Measurements from ENCODE around the gene MRPL53. TPM values are rescaled to one million over a fixed set of nuclear protein-coding genes. Genes with fewer than 3 reads are reported as not detected.

Gene MRPL53
- total and polyA plus RNA-seq, 2 of the 8 experiments (the other 6 are each of a cell fraction or from before 2014, with no cell fraction given) = 36.6 to 46.3 TPM

- CTCF ChIA-PET (ENCODE audit: partially characterized antibody) = interaction anchor here (0.8 to 8.0 kb wide), 25 partner anchors 9 to 109 kb away, joined by 3 to 73 read pairs (median 6); partner anchors contain the start of genes AUP1, HTRA2, INO80B and LBX2
These were observed 9.7 kb upstream of the MRPL53 start for GRCh38 chr2:74481961-74482800.

More at GRCh38 chr2:74481961-74482800, 9.7 kb upstream of the MRPL53 start:
- FAIRE-seq (no peak), DNase-seq (ENCODE audit: low read depth in 1 of 2, low spot score in 2 of 2) (peak in 1 of 2 experiments; percentile 84)
- H3K18ac ChIP-seq (ENCODE audit: extremely low read depth, low read length) = peak overlapping the region; percentile 91
- peak overlapping the region; percentile 85 for H3K4ac ChIP-seq (replicated peaks; ENCODE audit: insufficient read length, low read depth, low read length)
- no peak overlapping the region for H2BK12ac ChIP-seq (ENCODE audit: low read depth, low read length)
- H3K9me3 ChIP-seq (ENCODE audit: insufficient read depth in 2 of 2, low read depth in 1 of 2, low read length in 1 of 2) = no peaks in the 10 kb centered on the region
- peaks cover 0 to 9% of the 10 kb centered on the region in 2 experiments; a peak in 1 of 4 replicates for H3K79me2 ChIP-seq (ENCODE audit: control insufficient read depth in 1 of 2, insufficient read depth in 2 of 2, low read length in 2 of 2)
- peak overlapping the region; percentile 85 for H4K5ac ChIP-seq (ENCODE audit: insufficient read length, low read depth, low read length)
- H3K14ac ChIP-seq (ENCODE audit: insufficient read length) = no peak overlapping the region
- no peak overlapping the region for H2BK20ac ChIP-seq (ENCODE audit: low read length)
- H4K20me1 ChIP-seq (replicated peaks in 1 of 2; ENCODE audit: control insufficient read depth in 1 of 2, insufficient read depth in 2 of 2, low read length in 2 of 2) = peaks cover 4 to 9% of the 10 kb centered on the region in 2 experiments
- peak overlapping the region; percentile 69 to 99 (median 93) for H3K4me3 ChIP-seq (ENCODE audit: extremely low read depth in 1 of 4, insufficient read depth in 2 of 4, low read depth in 3 of 4, low read length in 4 of 4)
- POLR2A ChIA-PET (ENCODE audit: partially characterized antibody) = interaction anchor here (0.8 to 7.3 kb wide), 23 partner anchors 9 to 106 kb away, joined by 3 to 85 read pairs (median 6); partner anchors contain the start of genes AUP1, C2orf81, DQX1 and HTRA2
- peaks cover 0 to 6% (median 2%) of the 10 kb centered on the region in 4 experiments; a peak in 5 of 8 replicates for H3K36me3 ChIP-seq (ENCODE audit: control insufficient read depth in 2 of 4, insufficient read depth in 4 of 4, low read length in 3 of 4)
- peak overlapping the region; percentile 92 for H3K27ac ChIP-seq (ENCODE audit: low read depth, low read length)
- peak overlapping the region; percentile 41 to 87 (median 63) for H3K9ac ChIP-seq (replicated peaks in 1 of 4; ENCODE audit: extremely low read depth in 1 of 4, low read depth in 3 of 4, low read length in 3 of 4)
- TF ChIP-seq KDM4A (IDR thresholded peaks at IDR 0.05; ENCODE audit: low read depth, low read length, severe bottlenecking) (peak; percentile 88), EZH2 (IDR thresholded peaks at IDR 0.05; ENCODE audit: low read depth, low read length, severe bottlenecking) (no peak), SIN3A (conservative IDR thresholded peaks at IDR 0.05 in 1 of 2, IDR thresholded peaks at IDR 0.05 in 1 of 2; ENCODE audit: low read depth in 1 of 2, low read length in 2 of 2) (peak; percentile 11 to 30; a peak in 1 of 4 replicates), RBBP5 (IDR thresholded peaks at IDR 0.05; ENCODE audit: borderline replicate concordance, low read depth, low read length) (no peak; the same call in 1 of the 2 replicates), YY1 (IDR thresholded peaks at IDR 0.05; ENCODE audit: low read depth, low read length) (no peak)
- TF ChIP-seq, protein P1, sequence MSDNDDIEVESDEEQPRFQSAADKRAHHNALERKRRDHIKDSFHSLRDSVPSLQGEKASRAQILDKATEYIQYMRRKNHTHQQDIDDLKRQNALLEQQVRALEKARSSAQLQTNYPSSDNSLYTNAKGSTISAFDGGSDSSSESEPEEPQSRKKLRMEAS (IDR thresholded peaks at IDR 0.05) = peak; percentile 8; the same call in 1 of the 2 replicates
- peak overlapping the region; percentile 96; the same call in 1 of the 2 replicates for H4K8ac ChIP-seq (ENCODE audit: extremely low read depth, insufficient read depth, low read length)
- peaks cover 9% of the 10 kb centered on the region; the same call in 1 of the 2 replicates for H3K23me2 ChIP-seq (ENCODE audit: low read depth, low read length)
- no peak overlapping the region for H2BK15ac ChIP-seq (ENCODE audit: low read length)
- H2AK5ac ChIP-seq (ENCODE audit: low read depth, low read length) = no peak overlapping the region
- peak overlapping the region; percentile 98 to 100 for H3K4me2 ChIP-seq (ENCODE audit: insufficient read depth in 1 of 2, low read depth in 2 of 2, low read length in 2 of 2)
- H2BK5ac ChIP-seq (ENCODE audit: low read depth, low read length) = peak overlapping the region; percentile 97
- no peak overlapping the region for H3K23ac ChIP-seq (ENCODE audit: insufficient read length)
- WGBS, 2 experiments (ENCODE audit: extremely low coverage in 1 of 2, insufficient coverage in 1 of 2, insufficient read length in 1 of 2, insufficient replicate concordance in 2 of 2, low coverage in 1 of 2, low lambda C conversion rate in 2 of 2, missing lambda C conversion rate in 1 of 2) = 3% methylated on average over 77 of the region's 80 CpGs; no CpG with 5 or more reads in 1 of the 2 experiments
- H3K27me3 ChIP-seq (replicated peaks in 1 of 4; ENCODE audit: control insufficient read depth in 3 of 4, extremely low read depth in 1 of 4, insufficient read depth in 3 of 4, low read length in 3 of 4) = no peaks in the 10 kb centered on the region; a peak in 1 of 7 replicates
- H2BK120ac ChIP-seq (replicated peaks; ENCODE audit: low read depth, low read length) = no peak overlapping the region
- H4K91ac ChIP-seq (replicated peaks; ENCODE audit: insufficient read length, low read length) = peak overlapping the region; percentile 54
- peak overlapping the region; percentile 89; the same call in 1 of the 2 replicates for H2AFZ ChIP-seq (ENCODE audit: low read length)
- no peak overlapping the region for H3K56ac ChIP-seq (replicated peaks; ENCODE audit: insufficient read length, low read depth, low read length)
- no peaks in the 10 kb centered on the region; the same call in 1 of the 2 replicates for H3K79me1 ChIP-seq (ENCODE audit: low read depth, low read length)
- H3K4me1 ChIP-seq (replicated peaks in 1 of 4; ENCODE audit: control insufficient read depth in 3 of 4, insufficient read depth in 4 of 4, low read length in 3 of 4) = peaks cover 0 to 10% (median 4%) of the 10 kb centered on the region in 4 experiments; a peak in 4 of 7 replicates
